ENCODE results near the gene CIROP.

Gene CIROP

GRCh38 chr14:23145794-23146350 lies 41.1 kb upstream of the CIROP start:
- TF ChIP-seq POLR2AphosphoS5 (IDR thresholded peaks at IDR 0.05; ENCODE audit: low read depth, low read length): no peak
- TF ChIP-seq FOXP2 (optimal IDR thresholded peaks at IDR 0.05; ENCODE audit: borderline replicate concordance, extremely low read depth, extremely low read length, insufficient read depth): no peak
- no peak for TF ChIP-seq TAF1 (IDR thresholded peaks at IDR 0.05; ENCODE audit: borderline replicate concordance, insufficient read depth, low read length)
- TF ChIP-seq SIN3A (IDR thresholded peaks at IDR 0.05; ENCODE audit: borderline replicate concordance, insufficient read depth, low read length): no peak
- TF ChIP-seq REST (IDR thresholded peaks at IDR 0.05; ENCODE audit: insufficient read depth in 1 of 2, low read depth in 2 of 2, low read length in 2 of 2): no peak

- TF ChIP-seq FOXP2 (optimal IDR thresholded peaks at IDR 0.05; ENCODE audit: borderline replicate concordance, extremely low read depth, extremely low read length, insufficient read depth): no peak
- TF ChIP-seq REST (IDR thresholded peaks at IDR 0.05; ENCODE audit: insufficient read depth in 1 of 2, low read depth in 2 of 2, low read length in 2 of 2): no peak
- no peak for TF ChIP-seq POLR2AphosphoS5 (IDR thresholded peaks at IDR 0.05; ENCODE audit: low read depth, low read length)
- no peak for TF ChIP-seq SIN3A (IDR thresholded peaks at IDR 0.05; ENCODE audit: borderline replicate concordance, insufficient read depth, low read length)
- TF ChIP-seq TAF1 (IDR thresholded peaks at IDR 0.05; ENCODE audit: borderline replicate concordance, insufficient read depth, low read length): no peak
Observed at GRCh38 chr14:23143911-23144310, 39.1 kb upstream of the CIROP start.

- TF ChIP-seq FOXP2 (optimal IDR thresholded peaks at IDR 0.05; ENCODE audit: borderline replicate concordance, extremely low read depth, extremely low read length, insufficient read depth) (no peak), POLR2AphosphoS5 (IDR thresholded peaks at IDR 0.05; ENCODE audit: low read depth, low read length) (no peak), SIN3A (IDR thresholded peaks at IDR 0.05; ENCODE audit: borderline replicate concordance, insufficient read depth, low read length) (no peak), TAF1 (IDR thresholded peaks at IDR 0.05; ENCODE audit: borderline replicate concordance, insufficient read depth, low read length) (no peak), REST (IDR thresholded peaks at IDR 0.05; ENCODE audit: insufficient read depth in 1 of 2, low read depth in 2 of 2, low read length in 2 of 2) (no peak)
Observed at GRCh38 chr14:23142826-23143225, 38.0 kb upstream of the CIROP start.

- no peak for TF ChIP-seq POLR2AphosphoS5 (IDR thresholded peaks at IDR 0.05; ENCODE audit: low read depth, low read length)
- no peak for TF ChIP-seq REST (IDR thresholded peaks at IDR 0.05; ENCODE audit: insufficient read depth in 1 of 2, low read depth in 2 of 2, low read length in 2 of 2)
- TF ChIP-seq TAF1 (IDR thresholded peaks at IDR 0.05; ENCODE audit: borderline replicate concordance, insufficient read depth, low read length): no peak
Observed at GRCh38 chr14:23141706-23142444, 37.1 kb upstream of the CIROP start.
